Measurements from ENCODE around the gene ADISSP.

Gene ADISSP

DNA sequence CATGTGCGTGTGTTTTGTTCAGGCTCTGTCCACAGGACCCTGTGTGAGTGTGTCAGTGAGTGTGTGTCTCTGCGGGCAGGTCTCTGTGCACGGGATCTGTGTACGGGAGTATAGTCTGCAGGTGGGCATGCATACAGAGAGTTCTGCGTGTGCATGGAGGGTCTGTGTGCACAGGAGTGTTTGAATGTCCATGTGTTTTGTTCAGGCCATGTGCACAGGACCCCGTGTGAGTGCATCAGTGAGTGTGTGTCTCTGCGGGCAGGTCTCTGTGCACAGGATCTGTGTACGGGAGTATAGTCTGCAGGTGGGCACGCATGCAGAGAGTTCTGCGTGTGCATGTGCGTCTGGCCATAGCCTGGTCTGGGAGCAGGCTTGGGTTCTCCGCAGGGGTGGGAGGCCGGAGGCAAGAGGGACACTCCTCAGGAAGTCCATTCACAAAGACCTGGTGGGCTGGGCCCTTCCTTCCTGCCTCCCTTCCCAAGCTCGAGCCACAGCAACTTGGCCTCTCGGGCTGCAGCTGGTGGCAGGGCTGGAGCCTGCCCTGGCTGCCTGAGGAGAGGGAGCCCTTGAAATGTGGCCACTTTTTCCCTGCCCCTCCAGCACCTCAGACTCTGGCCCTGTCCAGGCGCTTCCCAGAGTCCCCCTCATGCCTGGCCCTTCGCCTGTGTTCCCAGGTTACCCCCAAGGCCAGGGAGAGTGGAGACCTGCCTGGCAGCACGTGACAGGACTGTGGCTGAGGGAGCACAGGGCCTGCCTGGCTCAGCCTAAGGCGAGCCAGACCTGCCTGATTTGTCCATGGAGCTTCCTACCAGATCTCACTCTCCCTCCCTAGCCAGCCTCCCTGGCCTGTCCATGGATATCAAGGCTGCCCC lies 28.3 kb downstream of the ADISSP start:
- DNase-seq (ENCODE audit: low read depth in 4 of 4, low spot score in 1 of 4): no peak

DNA sequence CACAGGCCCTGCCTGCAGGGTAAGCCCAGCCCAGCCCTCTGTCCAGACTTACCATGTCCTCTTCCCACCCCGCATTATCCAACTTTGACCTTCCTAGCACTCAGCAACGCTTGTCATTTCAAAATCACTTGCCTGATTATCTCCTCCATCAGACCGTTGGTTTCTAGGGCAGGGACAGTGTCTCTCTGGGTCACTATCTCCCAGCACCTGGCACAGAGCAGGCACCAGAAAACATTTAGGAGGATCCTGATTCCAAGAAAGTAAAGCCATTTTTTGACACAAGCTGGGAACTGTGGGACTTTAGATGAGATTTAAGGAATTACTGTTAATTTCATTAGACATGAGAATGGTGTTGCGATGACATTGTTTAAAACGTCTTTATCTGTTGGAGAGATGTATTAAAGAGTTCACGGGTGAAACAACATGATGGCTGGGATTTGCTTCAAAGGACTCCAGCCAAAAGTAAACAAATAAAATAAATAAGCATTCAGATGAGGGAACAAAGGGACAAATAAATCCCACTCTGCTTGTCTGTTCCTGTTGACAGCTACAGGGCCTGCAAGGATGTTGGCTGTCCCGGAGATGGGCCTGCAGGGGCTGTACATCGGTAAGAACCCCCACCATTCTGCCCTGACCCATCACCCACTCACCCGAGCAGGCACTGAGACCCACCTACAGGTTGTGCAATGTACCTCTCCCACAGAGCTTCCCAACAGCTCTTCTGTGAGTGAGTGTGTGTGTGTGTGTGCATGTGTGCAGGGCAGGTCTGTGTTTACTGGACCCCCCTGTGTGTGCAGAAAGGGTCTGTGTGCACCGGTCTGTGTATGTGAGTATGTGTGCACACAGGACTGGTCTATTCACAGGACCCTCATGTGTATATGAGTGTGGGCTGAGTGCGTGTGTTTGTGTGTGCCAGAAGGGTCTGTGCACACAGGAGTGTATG lies 29.2 kb downstream of the ADISSP start:
- no peak for DNase-seq (ENCODE audit: low read depth in 4 of 4, low spot score in 1 of 4)

DNA sequence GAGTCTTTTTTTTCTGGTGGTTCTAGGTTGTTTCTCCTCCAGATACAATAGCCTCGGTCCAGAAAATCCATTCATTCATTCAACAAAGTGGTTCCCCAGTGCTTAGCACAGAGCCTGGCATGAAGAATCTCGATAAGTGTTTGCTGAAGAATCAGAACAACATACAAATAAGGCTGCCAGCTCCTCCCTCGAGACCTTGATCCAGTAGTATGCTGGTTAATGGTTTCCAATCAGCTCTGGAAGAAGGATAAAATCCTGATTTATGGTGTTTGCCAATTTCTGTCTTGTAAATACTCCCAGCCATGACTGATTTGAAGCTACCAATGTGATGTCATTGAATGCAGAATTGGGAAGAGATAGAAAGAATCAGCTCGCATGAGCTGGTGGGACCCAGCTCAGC lies 31.8 kb downstream of the ADISSP start:
- no peak for DNase-seq (ENCODE audit: low read depth in 4 of 4, low spot score in 1 of 4)

DNA sequence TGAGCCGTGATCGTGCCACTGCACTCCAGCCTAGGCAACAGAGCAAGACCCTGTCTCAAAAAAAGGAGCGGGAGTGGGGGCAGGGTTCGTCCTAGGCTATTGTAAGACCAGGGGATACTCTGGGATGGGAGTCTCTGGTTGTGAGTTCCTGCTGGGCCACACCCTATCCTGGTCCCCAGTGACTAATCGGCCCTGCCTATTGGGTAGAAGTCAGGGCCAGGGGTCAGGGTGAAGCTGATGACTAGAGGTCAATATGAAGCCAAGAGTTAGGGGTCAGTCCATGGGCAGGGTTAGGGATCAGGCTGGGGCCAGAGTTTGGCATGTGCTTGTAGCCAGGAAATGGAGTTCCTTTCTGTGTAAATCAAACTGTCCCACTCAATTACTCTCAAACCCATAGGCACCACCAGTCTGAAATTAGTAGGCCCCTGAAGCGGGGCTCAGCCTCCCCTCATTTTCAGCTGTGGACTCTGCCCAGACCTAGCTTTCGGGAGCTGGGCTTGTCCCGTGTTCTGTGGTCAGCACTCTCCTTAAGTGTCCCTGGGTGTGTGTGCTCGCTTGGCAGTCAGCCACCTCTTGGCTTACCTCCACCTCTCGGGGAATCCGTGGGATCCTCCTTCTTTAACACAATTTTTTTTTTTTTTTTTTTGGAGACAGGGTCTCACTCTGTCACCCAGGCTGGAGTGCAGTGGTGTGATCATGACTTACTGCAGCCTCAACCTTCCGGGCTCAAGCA lies 33.3 kb downstream of the ADISSP start:
- no peak for DNase-seq (ENCODE audit: low read depth in 4 of 4, low spot score in 1 of 4)

DNA sequence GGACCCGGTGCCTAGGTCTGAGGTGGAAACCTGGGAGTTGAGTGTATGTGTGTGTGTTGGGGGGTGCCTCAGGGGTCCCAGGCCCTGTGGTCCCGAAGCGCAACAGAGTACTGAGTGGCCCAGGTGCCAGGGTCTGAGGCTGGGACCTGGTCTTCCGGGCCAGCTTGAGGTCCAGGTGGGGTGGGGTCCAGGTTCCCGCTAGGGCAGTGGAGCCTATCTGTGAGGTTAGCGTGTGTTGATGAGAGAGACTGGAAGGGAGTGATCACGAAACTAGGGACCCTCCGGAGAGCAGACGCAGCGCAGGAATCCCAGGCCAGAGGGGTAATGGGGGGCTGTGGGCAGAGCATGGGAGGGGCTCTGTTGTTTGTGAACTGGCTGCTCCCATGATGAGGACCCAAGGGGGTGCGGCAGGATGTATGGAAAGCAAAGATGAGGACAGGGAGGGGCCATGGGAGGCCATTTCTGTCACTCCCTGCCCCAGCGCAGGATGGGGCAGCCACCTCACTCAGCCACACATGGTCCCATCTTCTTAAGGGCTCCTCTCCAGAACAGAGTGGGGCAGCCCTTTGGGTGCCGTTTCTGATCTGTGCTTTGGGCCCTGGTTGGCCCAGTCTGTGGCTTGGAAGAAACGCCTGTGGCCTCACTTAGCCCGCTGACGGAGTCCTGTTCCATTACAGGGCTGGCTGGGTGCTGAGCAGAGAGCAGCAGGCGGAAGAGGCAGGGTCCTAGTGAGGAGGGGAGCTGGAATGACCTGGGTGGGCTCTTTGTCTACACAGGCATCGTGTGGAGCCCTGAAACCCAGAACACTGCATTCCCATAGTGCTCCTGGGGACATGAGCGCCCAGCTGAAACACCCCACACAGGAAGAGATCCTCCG lies 34.2 kb downstream of the ADISSP start:
- DNase-seq (ENCODE audit: low read depth in 4 of 4, low spot score in 1 of 4): no peak

DNA sequence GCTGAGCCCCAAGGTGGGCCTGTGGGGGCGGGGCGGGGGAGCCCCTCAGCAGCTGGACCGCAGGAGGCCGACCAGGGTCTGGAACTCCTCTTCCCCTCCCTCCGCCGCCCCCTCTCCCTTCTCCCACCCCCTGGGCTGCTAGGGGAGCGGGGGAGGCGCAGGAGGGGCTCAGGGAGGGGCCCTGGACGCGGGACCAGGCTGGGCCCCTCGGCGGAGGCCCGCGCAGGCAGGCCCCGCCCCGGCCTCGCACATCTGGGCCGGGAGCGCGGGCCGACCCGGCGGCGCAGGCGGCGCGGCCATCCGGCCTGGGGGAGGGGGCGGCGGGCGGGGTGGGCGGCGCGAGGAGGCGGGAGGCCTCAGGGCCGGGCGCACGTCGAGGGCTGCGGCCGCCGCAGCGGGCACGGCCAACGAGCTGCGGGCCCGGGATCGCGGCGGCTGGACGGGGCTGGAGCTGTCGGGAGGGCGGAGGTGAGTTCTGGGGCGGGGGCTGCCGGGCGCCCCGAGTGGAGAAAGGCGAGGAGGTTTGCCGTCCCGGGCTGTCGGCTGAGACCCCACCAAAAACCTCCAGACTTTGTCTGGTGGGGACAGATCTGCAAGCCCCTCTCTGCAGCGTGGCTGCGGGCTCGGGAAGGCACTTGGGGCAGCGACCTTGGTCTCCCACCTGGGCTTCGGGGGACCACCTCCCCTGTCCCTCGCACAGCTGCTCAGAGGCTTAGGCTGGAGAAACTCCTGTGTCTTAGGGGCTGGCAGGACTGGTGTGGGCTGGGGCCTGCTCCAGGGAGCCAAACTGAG lies 35.0 kb downstream of the ADISSP start, which contains the start of gene HSPA12B:
HSPA12B (plus strand) TSS at position 359 of the 792 bp plus-strand sequence. CDS start 5,990 bp downstream, outside the sequence.
- no peak for DNase-seq (ENCODE audit: low read depth in 4 of 4, low spot score in 1 of 4)

DNA sequence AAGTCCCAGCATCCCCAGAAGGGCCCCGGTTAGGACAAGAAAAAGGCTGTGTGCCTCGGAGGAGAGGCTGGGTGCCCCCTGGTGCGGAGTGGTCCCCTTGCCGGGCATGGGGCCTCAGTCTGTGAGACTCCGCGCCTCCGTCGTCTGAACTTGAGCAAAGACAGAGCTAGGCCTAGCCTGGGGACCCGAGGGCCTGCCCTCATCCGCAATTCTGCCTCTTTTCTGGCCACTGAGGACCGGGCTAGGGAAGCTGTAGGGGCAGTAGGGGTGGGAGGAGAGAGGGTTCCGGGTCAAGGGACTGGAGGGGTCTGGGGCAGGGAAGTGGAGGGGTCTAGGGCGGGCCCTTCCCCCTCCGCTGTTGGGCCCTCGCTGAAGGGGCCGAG lies 35.6 kb downstream of the ADISSP start:
- no peak for DNase-seq (ENCODE audit: low read depth in 4 of 4, low spot score in 1 of 4)

DNA sequence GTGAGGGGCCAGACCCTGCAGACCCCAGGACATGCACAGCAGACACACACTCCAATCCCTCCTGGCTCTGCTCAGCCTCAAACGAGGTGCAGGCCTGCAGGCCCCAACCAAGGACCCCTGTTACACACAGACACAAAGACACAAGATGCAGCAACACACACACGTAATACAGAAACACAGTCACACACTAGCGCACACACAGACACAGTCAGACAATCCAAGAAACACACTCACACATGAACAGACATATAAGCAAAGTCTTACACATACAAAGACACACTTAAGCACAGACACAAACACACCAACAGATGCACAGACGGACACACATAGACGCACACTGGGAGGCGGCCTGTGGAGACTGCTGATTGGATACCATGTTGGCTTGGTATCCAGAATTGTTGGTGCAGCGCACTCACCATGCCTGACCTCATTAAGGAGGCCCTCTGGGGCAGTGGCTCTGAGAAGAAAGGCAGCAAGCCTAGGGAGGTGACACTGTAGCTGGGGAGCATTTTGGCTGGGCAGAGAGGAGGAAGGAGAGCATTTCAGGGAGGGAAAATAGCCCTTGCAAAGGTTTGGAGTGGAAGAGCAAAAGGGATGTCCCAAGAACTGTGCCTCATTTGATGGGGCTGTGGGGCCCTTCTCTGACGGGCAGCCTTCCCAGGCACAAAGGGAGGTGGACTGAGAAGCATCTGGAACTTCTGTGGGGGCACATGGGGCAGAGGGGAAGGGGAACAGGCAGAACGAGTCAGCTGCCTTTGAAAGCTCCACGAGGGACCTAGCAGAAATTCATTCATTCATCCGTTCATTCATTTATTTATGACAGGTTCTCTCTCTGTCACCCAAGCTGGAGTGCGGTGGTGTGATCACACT lies 36.5 kb downstream of the ADISSP start:
- DNase-seq (ENCODE audit: low read depth in 4 of 4, low spot score in 1 of 4): no peak

DNA sequence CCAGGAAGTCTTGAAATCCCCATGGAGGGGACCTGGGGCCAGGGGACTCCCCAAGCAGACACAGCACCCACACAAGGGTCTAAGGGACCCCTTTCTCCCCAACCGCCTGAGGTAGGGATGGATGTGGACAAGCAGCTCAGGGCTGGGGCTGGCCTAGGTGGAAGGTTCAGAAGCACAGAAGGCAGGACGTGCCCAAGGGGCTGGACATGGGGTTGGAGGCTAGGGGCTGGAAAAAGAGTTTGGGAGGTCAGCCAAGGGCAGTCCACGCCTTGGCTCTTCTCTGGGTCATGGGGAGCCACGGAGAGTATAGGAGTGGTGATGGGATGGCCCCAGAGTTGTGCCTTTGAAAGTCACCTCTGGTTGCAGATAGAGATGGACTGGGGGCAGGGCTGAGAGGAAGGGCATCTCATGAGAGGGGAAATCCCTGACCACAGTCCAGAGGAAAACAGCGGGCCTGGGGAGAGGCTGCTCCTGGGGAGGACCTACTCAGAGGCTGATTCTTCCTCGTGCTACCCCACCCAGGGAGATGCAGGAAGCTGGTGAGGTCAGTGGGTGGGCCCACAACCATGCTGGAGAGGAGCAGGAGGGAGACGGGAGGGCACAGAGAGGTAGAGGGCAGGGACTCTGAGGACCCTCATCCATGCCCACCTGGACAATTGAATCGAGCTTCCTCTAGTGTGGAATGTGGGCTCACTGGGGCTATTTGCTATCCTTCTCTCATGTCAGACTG lies 37.6 kb downstream of the ADISSP start:
- DNase-seq (ENCODE audit: low read depth in 4 of 4, low spot score in 1 of 4): no peak

DNA sequence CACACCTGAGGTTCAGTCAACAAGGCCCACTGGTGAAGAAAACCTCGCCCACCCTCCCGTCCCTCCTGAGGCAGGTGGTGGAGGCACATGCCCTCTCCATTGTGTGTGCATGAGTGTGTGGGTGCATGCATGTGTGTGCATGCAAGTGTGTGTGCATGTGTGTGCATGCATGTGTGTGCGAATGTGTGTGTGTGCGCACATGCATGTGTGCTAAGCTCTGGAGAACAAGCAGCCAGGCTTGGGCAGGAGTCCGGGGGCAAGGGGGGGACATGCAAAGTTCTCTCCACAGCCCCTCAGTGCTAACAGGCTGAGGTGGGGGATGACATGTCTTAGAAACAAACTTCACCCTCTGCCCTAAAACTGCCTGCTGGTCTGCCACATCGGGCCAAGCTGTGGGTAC lies 38.2 kb downstream of the ADISSP start:
- DNase-seq (ENCODE audit: low read depth in 4 of 4, low spot score in 1 of 4): no peak

DNA sequence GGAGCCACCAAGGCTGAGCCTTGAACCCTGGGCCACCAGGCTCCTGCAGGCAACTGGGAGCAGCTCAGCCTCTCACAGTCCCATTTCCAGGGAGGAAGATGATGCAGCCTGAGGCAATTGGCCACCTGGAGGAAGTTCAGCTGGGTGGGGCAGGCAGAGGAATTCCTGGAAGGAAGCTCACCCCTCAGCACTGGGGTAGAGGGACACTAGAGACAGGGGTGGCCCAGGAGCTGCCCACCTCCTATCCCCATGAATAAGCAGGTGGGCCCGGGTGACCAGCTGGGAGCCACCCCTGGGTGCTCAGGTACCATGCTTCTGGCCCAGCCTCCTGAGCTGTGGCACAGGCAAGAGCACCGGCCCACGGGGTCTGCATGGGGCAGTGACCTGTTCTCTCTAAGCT lies 38.7 kb downstream of the ADISSP start:
- no peak for DNase-seq (ENCODE audit: low read depth in 4 of 4, low spot score in 1 of 4)

DNA sequence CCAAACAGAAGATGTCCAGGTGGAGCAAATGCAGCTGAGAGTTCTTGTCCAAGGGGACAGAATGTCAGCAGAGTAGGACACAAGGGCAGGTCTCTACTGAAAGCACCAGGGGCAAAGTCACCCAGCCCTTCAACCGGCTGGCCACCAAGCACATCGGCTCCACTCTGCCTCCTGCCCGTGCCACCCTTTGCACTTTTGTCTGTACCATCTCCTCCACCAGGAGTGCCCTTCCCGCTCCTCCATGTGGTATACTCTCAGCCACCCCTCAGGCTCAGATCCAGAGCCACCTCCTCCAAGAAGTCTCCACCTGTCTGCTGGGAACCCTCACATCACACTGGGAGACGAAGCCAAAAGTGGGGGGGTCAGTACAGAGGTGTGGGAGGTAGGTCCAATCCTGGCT lies 39.2 kb downstream of the ADISSP start:
- no peak for DNase-seq (ENCODE audit: low read depth in 4 of 4, low spot score in 1 of 4)

DNA sequence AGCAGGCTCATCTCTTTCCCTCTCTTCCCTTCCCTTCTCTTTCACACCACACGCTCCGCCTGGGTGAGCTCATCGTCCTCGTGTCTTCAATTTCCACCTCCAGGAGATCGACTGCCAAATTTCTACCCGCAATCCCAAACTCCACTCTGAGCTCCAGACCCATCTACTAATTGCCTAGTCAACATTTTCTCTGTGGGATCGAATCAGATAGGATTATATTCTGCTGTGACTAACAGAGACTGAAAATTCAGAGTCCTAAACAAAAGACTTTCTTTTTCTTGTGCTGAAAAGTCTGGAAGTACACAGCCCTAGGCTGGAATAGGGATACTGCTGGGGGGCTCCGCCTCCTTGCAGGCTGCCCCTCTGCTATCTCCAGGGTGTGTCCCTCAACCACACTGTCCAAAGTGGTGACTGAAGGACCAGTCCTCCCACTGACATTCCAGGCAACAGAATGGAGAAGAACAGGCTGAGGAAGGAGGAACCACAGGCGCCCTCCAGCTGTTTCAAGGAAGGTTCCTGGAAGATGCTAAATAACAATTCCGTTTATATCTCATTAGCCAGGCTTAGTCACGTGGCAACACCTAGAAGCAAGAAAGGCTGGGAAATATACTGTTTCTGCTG lies 40.0 kb downstream of the ADISSP start:
- no peak for DNase-seq (ENCODE audit: low read depth in 4 of 4, low spot score in 1 of 4)

DNA sequence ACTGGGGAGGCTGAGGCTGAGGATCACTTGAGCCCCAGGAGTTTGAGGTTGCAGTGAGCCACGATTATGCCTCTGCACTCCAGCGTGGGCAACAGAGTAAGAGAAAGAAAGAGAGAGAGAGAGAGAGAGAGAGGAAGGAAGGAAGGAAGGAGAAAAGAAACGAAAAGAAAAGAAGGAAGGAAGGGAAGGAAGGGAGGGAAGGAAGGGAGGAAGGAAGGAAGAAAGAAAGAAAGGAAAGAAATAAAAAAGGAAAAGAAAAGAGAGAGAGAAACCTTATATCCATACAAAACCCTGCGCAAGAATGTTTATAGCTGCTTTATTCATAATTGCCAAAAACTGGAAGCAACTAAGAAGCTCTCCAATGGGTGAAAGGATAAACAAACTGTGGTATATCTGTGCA lies 43.2 kb downstream of the ADISSP start:
- no peak for DNase-seq (ENCODE audit: low read depth in 4 of 4, low spot score in 1 of 4)

DNA sequence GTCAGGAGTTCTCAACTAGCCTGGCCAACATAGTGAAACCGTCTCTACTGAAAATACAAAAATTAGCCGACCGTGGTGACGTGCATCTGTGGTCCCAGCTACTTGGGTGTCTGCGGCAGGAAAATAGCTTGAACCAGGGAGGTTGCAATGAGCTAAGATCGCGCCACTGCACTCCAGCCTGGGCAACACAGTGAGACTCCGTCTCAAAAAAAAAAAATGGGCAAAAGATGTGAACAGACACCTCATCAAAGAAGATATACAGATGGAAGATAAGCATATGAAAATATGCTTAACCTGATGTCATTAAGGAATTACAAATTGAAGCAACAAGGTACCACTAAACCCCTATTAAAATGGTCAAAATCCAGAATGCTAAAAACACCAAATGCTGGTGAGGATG lies 44.3 kb downstream of the ADISSP start:
- DNase-seq (ENCODE audit: low read depth in 4 of 4, low spot score in 1 of 4): no peak

DNA sequence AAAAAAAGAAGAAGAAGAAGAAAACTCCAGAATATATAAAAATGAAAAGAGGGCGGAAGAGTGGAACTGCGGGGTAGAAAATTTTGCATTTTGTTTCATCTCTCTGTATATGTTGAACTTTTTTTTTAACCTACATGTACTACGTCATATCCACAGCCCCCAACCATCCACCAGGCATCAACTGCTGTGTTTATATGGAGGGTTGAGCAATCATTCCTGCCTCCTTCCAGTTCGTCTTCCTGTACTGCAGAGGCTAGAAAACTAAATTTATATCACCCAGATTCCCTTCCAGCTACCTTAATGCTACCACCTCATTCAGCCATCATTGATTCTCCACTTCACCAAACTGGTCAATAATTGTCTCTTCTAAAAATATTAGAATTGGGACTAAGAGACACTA lies 45.6 kb downstream of the ADISSP start:
- no peak for DNase-seq (ENCODE audit: low read depth in 4 of 4, low spot score in 1 of 4)

DNA sequence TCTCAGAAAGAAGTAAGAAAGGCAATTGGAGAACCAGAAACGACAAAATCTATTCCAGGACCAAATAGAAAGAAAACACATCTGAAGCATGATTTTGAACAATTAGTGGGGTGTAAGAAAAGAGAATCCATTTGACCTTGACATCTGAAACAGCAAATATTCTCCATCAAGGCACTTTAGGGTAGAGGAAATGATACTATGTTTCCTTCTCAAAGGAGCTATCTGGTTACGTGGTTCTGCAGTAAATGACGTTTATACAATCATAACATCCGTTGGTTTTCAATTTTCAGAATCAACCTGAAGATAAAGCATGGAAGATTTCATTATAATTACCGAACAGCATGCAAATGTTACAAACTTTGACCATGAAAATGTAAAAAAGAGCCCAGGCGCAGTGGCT lies 46.9 kb downstream of the ADISSP start:
- DNase-seq (ENCODE audit: low read depth in 4 of 4, low spot score in 1 of 4): no peak

DNA sequence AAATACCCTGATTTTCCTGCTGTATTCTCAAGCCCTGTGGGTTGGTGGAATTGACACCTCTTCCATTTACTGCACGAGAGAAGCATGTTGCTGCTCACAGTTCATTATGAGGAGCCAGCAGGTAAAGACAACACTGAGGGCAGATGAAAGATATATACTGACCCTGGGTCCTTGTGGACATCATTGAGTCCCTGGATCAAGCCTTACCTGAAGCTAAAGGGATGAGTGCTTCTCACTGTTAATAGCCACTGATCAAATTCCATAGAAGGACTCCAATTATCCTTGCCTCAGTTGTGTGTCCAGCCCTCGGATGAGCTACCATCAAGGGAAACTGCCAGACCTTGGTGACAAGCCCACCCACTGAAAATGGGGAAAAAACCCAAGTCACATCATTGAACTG lies 47.5 kb downstream of the ADISSP start:
- no peak for DNase-seq (ENCODE audit: low read depth in 4 of 4, low spot score in 1 of 4)

Data from stimulated activated CD4-positive, alpha-beta T cell treated with anti-CD3 and anti-CD28 coated beads, Interleukin-1b, Interleukin-23, amount 100 ng/mL, for 24 hours (primary cell).